Measurements from ENCODE around the gene ELL. TPM values are rescaled to one million over a fixed set of nuclear protein-coding genes. Genes with fewer than 3 reads are reported as not detected.

Gene ELL
- total and polyA plus RNA-seq, 4 experiments from 2014 or later = 6.5 to 35.9 (median 25.8) TPM

DNA sequence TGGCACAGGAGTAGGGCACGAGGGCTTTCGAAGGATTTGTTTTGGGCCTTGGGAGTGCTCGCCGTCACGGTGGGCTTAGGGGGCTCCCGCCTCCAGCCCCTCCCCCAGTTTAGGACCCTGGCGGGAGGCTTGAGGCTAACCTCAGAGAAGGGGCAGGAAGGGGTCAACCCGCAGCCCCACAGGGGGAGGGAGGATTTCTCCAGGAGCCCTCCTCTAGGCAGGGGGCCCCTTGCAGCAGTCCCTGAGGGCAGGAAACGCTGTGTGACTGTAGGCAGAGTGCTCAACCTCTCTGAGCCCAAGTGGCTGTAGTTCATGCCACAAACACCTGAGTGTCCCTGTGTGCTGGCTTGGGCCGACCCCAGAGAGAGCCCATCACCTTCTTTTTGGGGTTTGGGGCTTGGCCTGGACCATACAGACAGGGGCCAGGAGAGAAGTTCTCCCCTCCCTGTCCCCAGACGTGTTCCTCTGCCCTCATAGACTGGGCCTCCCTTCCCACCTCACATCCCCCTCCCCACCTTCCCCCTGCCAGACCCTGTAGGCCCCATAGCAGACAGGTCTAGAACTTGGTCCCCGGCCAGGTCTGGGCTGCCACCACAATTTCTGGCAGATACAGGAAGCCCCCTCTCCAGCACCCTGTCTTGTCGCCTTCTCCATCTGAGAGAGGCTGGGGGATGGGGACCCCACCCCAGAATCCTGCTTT lies 92.0 kb downstream of the ELL start:
- intact Hi-C loops (cut with micrococcal nuclease) = loop anchor here (1.0 kb wide), 2 partner anchors 7 to 11 kb away; partner anchors contain the start of gene SSBP4
- H3K27ac Mint-ChIP-seq = peak overlapping the region; percentile 86 to 95 (median 91)
- peaks cover 8 to 48% (median 24%) of the 10 kb centered on the region in 4 donors for H3K4me1 Mint-ChIP-seq
- POLR2A ChIA-PET (ENCODE audit: partially characterized antibody) = interaction anchor here (1.4 to 14.5 kb wide), 4 partner anchors 11 to 149 kb away, joined by 4 to 238 read pairs (median 13); partner anchors contain the start of genes ELL, JUND and SSBP4
- no peaks in the 10 kb centered on the region for H3K9me3 Mint-ChIP-seq
- H3K27me3 ChIP-seq (ENCODE audit: insufficient read depth, low read length) = no peaks in the 10 kb centered on the region
- peak overlapping the region; percentile 25 to 77 (median 62) for H3K4me3 Mint-ChIP-seq
- DNase-seq = no peak
- CTCF ChIA-PET (ENCODE audit: partially characterized antibody) = interaction anchor here (0.5 kb wide), 1 partner anchor 141 kb away, joined by 3 read pairs; no protein-coding TSS in a partner anchor
- H3K36me3 ChIP-seq (ENCODE audit: insufficient read depth, low read length) = no peaks in the 10 kb centered on the region
- peaks cover 0 to 3% of the 10 kb centered on the region in 2 donors for H3K36me3 Mint-ChIP-seq
- H3K9me3 ChIP-seq (ENCODE audit: control insufficient read depth in 1 of 2, low read length in 2 of 2) = no peaks in the 10 kb centered on the region
- H3K27ac ChIP-seq (ENCODE audit: low read depth, low read length) = peak overlapping the region; percentile 87
- peak overlapping the region in 1 of 2 donors; percentile 49 for H3K4me3 ChIP-seq (ENCODE audit: low read length in 2 of 2)
- peaks cover 59% of the 10 kb centered on the region for H3K4me1 ChIP-seq (ENCODE audit: insufficient read depth, low read length)
- H3K27me3 Mint-ChIP-seq = no peaks in the 10 kb centered on the region

DNA sequence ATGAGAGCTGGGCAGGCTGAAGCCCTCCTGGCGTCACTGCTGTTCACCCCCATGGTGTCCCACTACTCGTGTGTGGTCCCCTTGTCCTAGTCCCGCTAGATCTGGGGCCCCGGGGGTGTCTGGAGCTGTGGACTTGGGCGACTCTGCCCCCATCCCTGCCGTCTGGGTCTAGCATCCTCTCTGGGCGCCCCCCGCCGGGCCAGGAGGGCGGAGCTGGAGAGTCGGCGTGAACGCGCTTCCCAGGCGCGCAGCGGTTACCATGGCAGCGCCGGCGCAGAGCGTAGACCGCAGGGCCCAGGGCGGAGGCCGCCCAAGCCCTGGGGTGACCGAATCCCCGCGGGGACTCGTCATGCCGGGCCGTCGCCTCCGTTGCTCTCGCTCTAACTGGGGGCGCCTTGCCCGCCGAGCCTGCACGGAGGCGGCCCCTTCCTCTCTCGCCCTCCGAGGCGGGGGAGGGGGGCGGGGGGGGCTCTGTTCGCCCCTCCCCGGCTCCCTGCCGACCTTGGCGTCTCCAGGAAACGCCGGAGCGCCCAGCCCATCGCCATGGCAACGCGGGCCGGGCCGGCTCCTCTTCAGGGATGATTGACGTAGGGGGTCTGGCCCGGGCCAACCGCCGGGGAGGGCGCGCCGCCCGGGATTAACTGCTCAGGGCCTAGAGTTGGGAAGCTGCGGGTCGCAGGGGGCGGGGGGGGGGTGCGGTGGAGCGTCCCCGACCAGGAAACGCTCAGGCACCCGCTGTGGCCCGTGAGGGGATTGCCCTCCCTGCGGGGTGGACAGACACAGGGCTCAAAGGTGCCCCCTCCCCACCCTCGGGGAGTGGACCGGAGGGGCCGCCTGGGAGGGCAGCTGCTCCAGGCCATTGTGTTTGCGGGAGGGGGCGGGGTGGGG lies 92.8 kb downstream of the ELL start:
- Mint-ChIP-seq H3K27me3 (no peaks in the 10 kb centered on the region), H3K4me3 (peak overlapping the region; percentile 21 to 72 (median 44)), H3K27ac (peak overlapping the region; percentile 87 to 95 (median 91)), H3K36me3 (peaks cover 0 to 3% of the 10 kb centered on the region in 2 donors), H3K4me1 (peaks cover 14 to 48% (median 30%) of the 10 kb centered on the region in 4 donors), H3K9me3 (no peaks in the 10 kb centered on the region)
- intact Hi-C loops (cut with micrococcal nuclease) = loop anchor here (1.0 kb wide), 2 partner anchors 8 to 10 kb away; partner anchors contain the start of gene SSBP4
- no peaks in the 10 kb centered on the region for H3K27me3 ChIP-seq (ENCODE audit: insufficient read depth, low read length)
- DNase-seq = peak; percentile 90 to 93 (median 91)
- ChIA-PET CTCF (ENCODE audit: partially characterized antibody) (interaction anchor here (1.0 to 1.5 kb wide), 2 partner anchors 11 to 33 kb away, joined by 3 to 5 read pairs; no protein-coding TSS in a partner anchor), POLR2A (ENCODE audit: partially characterized antibody) (interaction anchor here (0.6 to 14.5 kb wide), 11 partner anchors 8 to 491 kb away, joined by 3 to 238 read pairs (median 5); partner anchors contain the start of genes ELL, ISYNA1, JUND and KXD1)
- peaks cover 67% of the 10 kb centered on the region for H3K4me1 ChIP-seq (ENCODE audit: insufficient read depth, low read length)
- peak overlapping the region in 1 of 2 donors; percentile 49 for H3K4me3 ChIP-seq (ENCODE audit: low read length in 2 of 2)
- no peaks in the 10 kb centered on the region for H3K36me3 ChIP-seq (ENCODE audit: insufficient read depth, low read length)
- H3K27ac ChIP-seq (ENCODE audit: low read depth, low read length) = peak overlapping the region; percentile 87
- H3K9me3 ChIP-seq (ENCODE audit: control insufficient read depth in 1 of 2, low read length in 2 of 2) = no peaks in the 10 kb centered on the region

DNA sequence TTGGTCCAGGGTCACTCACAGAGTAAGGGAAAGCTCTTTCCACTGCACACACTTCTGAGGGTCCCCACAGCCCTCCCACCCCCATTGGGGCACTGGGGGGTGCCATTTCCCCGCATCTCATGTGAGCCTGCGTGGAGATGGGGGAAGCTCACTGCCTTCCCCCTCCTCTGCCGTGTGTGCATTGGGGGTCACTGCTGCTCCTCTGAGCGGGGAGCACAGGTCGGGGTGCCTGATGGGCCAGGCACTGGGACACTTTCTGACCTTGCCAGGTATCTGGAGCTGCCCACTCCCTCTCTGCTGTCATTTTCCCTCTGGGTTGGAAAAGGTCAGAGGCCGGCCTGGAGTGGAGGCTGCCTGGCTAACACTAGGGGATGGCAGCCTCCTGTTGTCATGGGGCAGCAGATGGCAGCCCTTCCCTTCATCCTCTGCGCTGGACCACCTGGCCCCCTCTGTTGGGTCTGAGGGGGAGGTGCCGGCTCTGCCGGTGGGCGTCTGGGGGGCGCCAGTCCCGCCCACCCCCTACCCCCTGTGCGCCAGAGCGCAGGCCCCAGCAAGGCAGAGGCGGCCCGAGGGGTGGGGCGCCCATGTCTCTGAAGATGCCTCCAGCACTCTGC lies 93.6 kb downstream of the ELL start:
- Mint-ChIP-seq H3K27ac (peak overlapping the region; percentile 61 to 92 (median 87)), H3K36me3 (peaks cover 0 to 3% of the 10 kb centered on the region in 2 donors), H3K27me3 (no peaks in the 10 kb centered on the region), H3K4me3 (peak overlapping the region in 6 of 8 donors; percentile 21 to 60 (median 35)), H3K9me3 (no peaks in the 10 kb centered on the region), H3K4me1 (peaks cover 18 to 55% (median 37%) of the 10 kb centered on the region in 4 donors)
- ChIA-PET POLR2A (ENCODE audit: partially characterized antibody) (interaction anchor here (1.0 to 14.5 kb wide), 9 partner anchors 9 to 148 kb away, joined by 3 to 238 read pairs (median 5); partner anchors contain the start of genes ELL, ISYNA1, JUND and KXD1), CTCF (ENCODE audit: partially characterized antibody) (interaction anchor here (1.0 to 1.5 kb wide), 3 partner anchors 12 to 34 kb away, joined by 3 to 5 read pairs (median 3); no protein-coding TSS in a partner anchor)
- H3K9me3 ChIP-seq (ENCODE audit: control insufficient read depth in 1 of 2, low read length in 2 of 2) = no peaks in the 10 kb centered on the region
- no peaks in the 10 kb centered on the region for H3K36me3 ChIP-seq (ENCODE audit: insufficient read depth, low read length)
- peak overlapping the region in 1 of 2 donors; percentile 49 for H3K4me3 ChIP-seq (ENCODE audit: low read length in 2 of 2)
- intact Hi-C loops (cut with micrococcal nuclease) = no loop called here
- no peak for DNase-seq
- H3K4me1 ChIP-seq (ENCODE audit: insufficient read depth, low read length) = peaks cover 75% of the 10 kb centered on the region
- H3K27ac ChIP-seq (ENCODE audit: low read depth, low read length) = peak overlapping the region; percentile 87
- no peaks in the 10 kb centered on the region for H3K27me3 ChIP-seq (ENCODE audit: insufficient read depth, low read length)

DNA sequence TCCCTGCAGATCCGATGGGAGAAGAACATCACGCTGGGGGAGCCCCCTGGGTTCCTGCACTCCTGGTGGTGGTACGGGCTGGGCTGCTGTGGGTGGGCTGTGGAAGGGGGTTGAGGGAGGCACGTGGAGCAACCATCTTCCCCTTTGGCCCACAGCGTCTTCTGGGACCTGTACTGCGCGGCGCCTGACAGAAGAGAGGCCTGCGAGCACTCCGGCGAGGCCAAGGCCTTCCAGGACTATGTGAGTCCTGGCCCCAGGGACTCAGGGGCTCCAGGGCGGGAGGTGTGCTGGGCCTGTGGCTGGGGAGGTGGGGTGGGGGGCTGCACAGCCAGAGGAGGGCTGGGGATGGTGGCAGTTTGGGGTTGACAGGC lies 94.1 kb downstream of the ELL start:
- ChIA-PET CTCF (ENCODE audit: partially characterized antibody) (interaction anchor here (1.1 to 1.5 kb wide), 2 partner anchors 13 to 34 kb away, joined by 3 to 5 read pairs; no protein-coding TSS in a partner anchor), POLR2A (ENCODE audit: partially characterized antibody) (interaction anchor here (1.3 to 14.5 kb wide), 4 partner anchors 10 to 147 kb away, joined by 3 to 238 read pairs (median 12); partner anchors contain the start of genes ISYNA1, JUND, KXD1 and SSBP4)
- DNase-seq = no peak
- Histone ChIP-seq H3K27ac (ENCODE audit: low read depth, low read length) (no peak overlapping the region), H3K4me3 (ENCODE audit: low read length in 2 of 2) (no peak overlapping the region), H3K4me1 (ENCODE audit: insufficient read depth, low read length) (peaks cover 75% of the 10 kb centered on the region), H3K9me3 (ENCODE audit: control insufficient read depth in 1 of 2, low read length in 2 of 2) (no peaks in the 10 kb centered on the region), H3K36me3 (ENCODE audit: insufficient read depth, low read length) (no peaks in the 10 kb centered on the region), H3K27me3 (ENCODE audit: insufficient read depth, low read length) (no peaks in the 10 kb centered on the region)
- intact Hi-C loops (cut with micrococcal nuclease) = no loop called here
- no peaks in the 10 kb centered on the region for H3K9me3 Mint-ChIP-seq
- peak overlapping the region in 6 of 7 donors; percentile 52 to 87 (median 76) for H3K27ac Mint-ChIP-seq
- peaks cover 0 to 7% of the 10 kb centered on the region in 2 donors for H3K36me3 Mint-ChIP-seq
- H3K27me3 Mint-ChIP-seq = no peaks in the 10 kb centered on the region
- H3K4me1 Mint-ChIP-seq = peaks cover 23 to 61% (median 42%) of the 10 kb centered on the region in 4 donors
- H3K4me3 Mint-ChIP-seq = no peak overlapping the region

DNA sequence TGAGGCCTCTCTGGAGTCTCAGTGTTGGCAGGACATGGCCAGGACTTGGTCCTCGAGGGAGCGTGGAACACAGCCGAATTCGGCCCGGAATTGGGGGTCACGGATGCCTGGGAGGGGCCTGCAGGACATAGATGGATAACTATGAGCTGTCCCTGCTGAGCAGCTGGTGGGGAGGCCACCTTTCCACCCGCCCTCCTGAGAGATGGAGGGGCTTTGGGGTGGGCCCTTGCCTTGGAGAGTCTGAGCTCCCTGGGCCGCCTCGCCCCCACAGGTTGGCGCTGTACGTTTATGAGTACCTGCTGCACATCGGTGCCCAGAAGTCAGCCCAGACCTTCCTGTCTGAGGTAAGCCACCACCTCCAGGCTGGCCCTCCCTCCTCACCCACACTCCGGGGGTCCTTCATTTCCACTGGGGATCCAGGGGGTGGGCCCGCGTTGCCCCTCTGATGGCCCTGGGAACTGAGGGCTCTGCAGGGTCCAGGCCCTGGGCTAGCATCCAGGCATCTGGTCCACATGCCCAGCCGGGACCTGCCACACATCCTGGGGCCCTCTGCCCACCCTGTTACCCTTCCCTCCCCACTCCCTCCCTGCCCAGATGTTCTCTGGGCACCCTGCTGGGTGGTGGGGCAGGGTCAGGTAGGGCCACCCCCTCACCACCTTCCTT lies 94.7 kb downstream of the ELL start:
- H3K36me3 Mint-ChIP-seq = peaks cover 0 to 7% of the 10 kb centered on the region in 2 donors
- Histone ChIP-seq H3K36me3 (ENCODE audit: insufficient read depth, low read length) (no peaks in the 10 kb centered on the region), H3K4me1 (ENCODE audit: insufficient read depth, low read length) (peaks cover 78% of the 10 kb centered on the region), H3K9me3 (ENCODE audit: control insufficient read depth in 1 of 2, low read length in 2 of 2) (no peaks in the 10 kb centered on the region), H3K27me3 (ENCODE audit: insufficient read depth, low read length) (no peaks in the 10 kb centered on the region), H3K4me3 (ENCODE audit: low read length in 2 of 2) (no peak overlapping the region), H3K27ac (ENCODE audit: low read depth, low read length) (no peak overlapping the region)
- no peaks in the 10 kb centered on the region for H3K9me3 Mint-ChIP-seq
- peaks cover 25 to 66% (median 46%) of the 10 kb centered on the region in 4 donors for H3K4me1 Mint-ChIP-seq
- H3K4me3 Mint-ChIP-seq = peak overlapping the region in 1 of 8 donors; percentile 42
- POLR2A ChIA-PET (ENCODE audit: partially characterized antibody) = interaction anchor here (0.8 to 14.5 kb wide), 5 partner anchors 9 to 147 kb away, joined by 3 to 238 read pairs (median 7); partner anchors contain the start of genes ISYNA1, JUND, KXD1 and SSBP4
- CTCF ChIA-PET (ENCODE audit: partially characterized antibody) = interaction anchor here (1.1 kb wide), 1 partner anchor 14 kb away, joined by 3 read pairs; no protein-coding TSS in a partner anchor
- no peak for DNase-seq
- no peaks in the 10 kb centered on the region for H3K27me3 Mint-ChIP-seq
- intact Hi-C loops (cut with micrococcal nuclease) = no loop called here
- peak overlapping the region; percentile 63 to 88 (median 76) for H3K27ac Mint-ChIP-seq

DNA sequence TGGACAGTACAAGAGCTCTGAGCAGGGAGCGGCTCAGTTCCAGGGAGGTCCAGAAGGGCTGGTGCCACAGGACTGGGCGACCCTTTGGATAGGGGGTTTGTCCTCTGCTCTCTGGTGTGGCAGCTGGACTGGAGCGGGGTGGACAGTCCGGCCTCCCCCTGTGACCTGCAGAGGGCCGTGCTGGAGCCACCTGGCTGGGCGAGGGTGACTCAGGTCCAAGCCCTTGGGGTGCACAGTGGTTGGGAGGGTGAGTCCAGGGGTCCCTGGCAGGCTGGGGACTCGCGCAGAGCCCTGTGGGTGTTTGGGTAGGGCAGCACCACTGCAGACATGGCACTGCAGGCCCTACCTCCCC lies 95.5 kb downstream of the ELL start:
- no peaks in the 10 kb centered on the region for H3K27me3 ChIP-seq (ENCODE audit: insufficient read depth, low read length)
- DNase-seq = no peak
- H3K27ac ChIP-seq (ENCODE audit: low read depth, low read length) = no peak overlapping the region
- Mint-ChIP-seq H3K4me1 (peaks cover 31 to 74% (median 51%) of the 10 kb centered on the region in 4 donors), H3K27me3 (no peaks in the 10 kb centered on the region), H3K4me3 (no peak overlapping the region), H3K36me3 (peaks cover 0 to 7% of the 10 kb centered on the region in 2 donors), H3K9me3 (no peaks in the 10 kb centered on the region), H3K27ac (peak overlapping the region in 3 of 7 donors; percentile 63 to 94 (median 85))
- H3K36me3 ChIP-seq (ENCODE audit: insufficient read depth, low read length) = no peaks in the 10 kb centered on the region
- no peaks in the 10 kb centered on the region for H3K9me3 ChIP-seq (ENCODE audit: control insufficient read depth in 1 of 2, low read length in 2 of 2)
- no peak overlapping the region for H3K4me3 ChIP-seq (ENCODE audit: low read length in 2 of 2)
- intact Hi-C loops (cut with micrococcal nuclease) = no loop called here
- CTCF ChIA-PET (ENCODE audit: partially characterized antibody) = no interaction called here
- POLR2A ChIA-PET (ENCODE audit: partially characterized antibody) = interaction anchor here (0.8 kb wide), 1 partner anchor 8 kb away, joined by 3 read pairs; no protein-coding TSS in a partner anchor
- H3K4me1 ChIP-seq (ENCODE audit: insufficient read depth, low read length) = peaks cover 86% of the 10 kb centered on the region
